ENCODE measurements around the gene C12orf56. TPM values are rescaled to one million over a fixed set of nuclear protein-coding genes. Genes with fewer than 3 reads are reported as not detected.

C12orf56 gene
- total and polyA plus RNA-seq, 9 of the 15 experiments (the other 6 are each of a cell fraction or from before 2014, with no cell fraction given), result 0.40 to 4.8 (median 1.2) TPM

DNA sequence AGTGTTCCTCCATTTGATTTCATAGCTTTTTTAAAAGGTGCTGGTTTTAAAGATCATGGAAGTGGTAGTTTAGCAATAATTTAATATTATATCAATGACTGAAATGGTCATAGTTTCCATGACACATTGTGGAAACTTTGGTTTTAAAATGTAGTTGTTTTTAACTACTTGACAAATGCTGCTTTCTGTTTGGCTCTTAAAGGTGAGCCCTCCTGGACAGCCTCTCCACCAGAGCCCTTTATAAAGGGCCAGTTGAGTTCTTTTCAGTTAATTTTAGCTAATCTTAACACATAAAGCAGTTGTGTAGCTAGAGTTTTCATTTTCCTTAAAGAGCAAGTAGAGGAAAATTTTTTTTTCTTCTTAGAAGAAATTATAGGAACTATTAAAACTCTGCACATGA lies 27.7 kb upstream of the C12orf56 start (continued):
- TF ChIP-seq, protein P1, sequence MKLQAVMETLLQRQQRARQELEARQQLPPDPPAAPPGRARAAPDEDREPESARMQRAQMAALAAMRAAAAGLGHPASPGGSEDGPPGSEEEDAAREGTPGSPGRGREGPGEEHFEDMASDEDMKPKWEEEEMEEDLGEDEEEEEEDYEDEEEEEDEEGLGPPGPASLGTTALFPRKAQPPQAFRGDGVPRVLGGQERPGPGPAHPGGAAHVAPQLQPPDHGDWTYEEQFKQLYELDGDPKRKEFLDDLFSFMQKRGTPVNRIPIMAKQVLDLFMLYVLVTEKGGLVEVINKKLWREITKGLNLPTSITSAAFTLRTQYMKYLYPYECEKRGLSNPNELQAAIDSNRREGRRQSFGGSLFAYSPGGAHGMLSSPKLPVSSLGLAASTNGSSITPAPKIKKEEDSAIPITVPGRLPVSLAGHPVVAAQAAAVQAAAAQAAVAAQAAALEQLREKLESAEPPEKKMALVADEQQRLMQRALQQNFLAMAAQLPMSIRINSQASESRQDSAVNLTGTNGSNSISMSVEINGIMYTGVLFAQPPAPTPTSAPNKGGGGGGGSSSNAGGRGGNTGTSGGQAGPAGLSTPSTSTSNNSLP (IDR thresholded peaks at IDR 0.05; ENCODE audit: borderline replicate concordance, low read depth, low read length), result no peak
- no peak for TF ChIP-seq ZFP1 (CRISPR knock-in tag; IDR thresholded peaks at IDR 0.05)
- TF ChIP-seq CBX5 (IDR thresholded peaks at IDR 0.05; ENCODE audit: borderline replicate concordance, low read depth), result no peak
- no peak for TF ChIP-seq ZNF316 (IDR thresholded peaks at IDR 0.05)
- no peak for TF ChIP-seq ZSCAN32 (CRISPR knock-in tag; IDR thresholded peaks at IDR 0.05)
- TF ChIP-seq, protein P2, sequence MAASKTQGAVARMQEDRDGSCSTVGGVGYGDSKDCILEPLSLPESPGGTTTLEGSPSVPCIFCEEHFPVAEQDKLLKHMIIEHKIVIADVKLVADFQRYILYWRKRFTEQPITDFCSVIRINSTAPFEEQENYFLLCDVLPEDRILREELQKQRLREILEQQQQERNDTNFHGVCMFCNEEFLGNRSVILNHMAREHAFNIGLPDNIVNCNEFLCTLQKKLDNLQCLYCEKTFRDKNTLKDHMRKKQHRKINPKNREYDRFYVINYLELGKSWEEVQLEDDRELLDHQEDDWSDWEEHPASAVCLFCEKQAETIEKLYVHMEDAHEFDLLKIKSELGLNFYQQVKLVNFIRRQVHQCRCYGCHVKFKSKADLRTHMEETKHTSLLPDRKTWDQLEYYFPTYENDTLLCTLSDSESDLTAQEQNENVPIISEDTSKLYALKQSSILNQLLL (CRISPR knock-in tag; IDR thresholded peaks at IDR 0.05; ENCODE audit: borderline replicate concordance), result no peak
- TF ChIP-seq, protein P3, sequence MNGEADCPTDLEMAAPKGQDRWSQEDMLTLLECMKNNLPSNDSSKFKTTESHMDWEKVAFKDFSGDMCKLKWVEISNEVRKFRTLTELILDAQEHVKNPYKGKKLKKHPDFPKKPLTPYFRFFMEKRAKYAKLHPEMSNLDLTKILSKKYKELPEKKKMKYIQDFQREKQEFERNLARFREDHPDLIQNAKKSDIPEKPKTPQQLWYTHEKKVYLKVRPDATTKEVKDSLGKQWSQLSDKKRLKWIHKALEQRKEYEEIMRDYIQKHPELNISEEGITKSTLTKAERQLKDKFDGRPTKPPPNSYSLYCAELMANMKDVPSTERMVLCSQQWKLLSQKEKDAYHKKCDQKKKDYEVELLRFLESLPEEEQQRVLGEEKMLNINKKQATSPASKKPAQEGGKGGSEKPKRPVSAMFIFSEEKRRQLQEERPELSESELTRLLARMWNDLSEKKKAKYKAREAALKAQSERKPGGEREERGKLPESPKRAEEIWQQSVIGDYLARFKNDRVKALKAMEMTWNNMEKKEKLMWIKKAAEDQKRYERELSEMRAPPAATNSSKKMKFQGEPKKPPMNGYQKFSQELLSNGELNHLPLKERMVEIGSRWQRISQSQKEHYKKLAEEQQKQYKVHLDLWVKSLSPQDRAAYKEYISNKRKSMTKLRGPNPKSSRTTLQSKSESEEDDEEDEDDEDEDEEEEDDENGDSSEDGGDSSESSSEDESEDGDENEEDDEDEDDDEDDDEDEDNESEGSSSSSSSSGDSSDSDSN (IDR thresholded peaks at IDR 0.05; ENCODE audit: borderline replicate concordance in 1 of 2, low read depth in 2 of 2, low read length in 2 of 2), result no peak

All from K562 (cell line).